SK-N-SH (cell line): ENCODE results near the gene LIMS2. TPM values are rescaled to one million over a fixed set of nuclear protein-coding genes. Genes with fewer than 3 reads are reported as not detected.
A peak's percentile ranks its signal among the peaks of the same experiment; 100 is the strongest.

ENCODE experiments used
- CTCF ChIA-PET: fragments of 300-600, 350-600 bp; formaldehyde crosslinking; extraction: SDS; loops from one replicate; lab custom pipeline; 2021; lab: Yijun Ruan, JAX
- POLR2A ChIA-PET: fragments of 350-600 bp; sonication (Branson Sonifier 250); formaldehyde crosslinking; extraction: SDS; loops from one replicate; lab custom pipeline; 2020; ENCODE audit warnings: antibody characterized with exemption, inconsistent platforms; lab: Yijun Ruan, JAX
- DNase-seq: peaks from one replicate; pipeline ENCODE4 v3.0.0; 2012
- H2AFZ ChIP-seq: fragments of 200-600 bp; sonication (generic); 2 replicates; pipeline ENCODE4 v1.8.1; 2016; ENCODE audit warnings: antibody characterized with exemption, mild to moderate bottlenecking, low read depth
- H3F3A ChIP-seq: fragments of 200-600 bp; sonication (generic); replicated peaks from 2 replicates; pipeline ENCODE3; 2016; ENCODE audit warnings: antibody characterized with exemption, mild to moderate bottlenecking; ENCODE audit not compliant: insufficient read depth
- H3K27ac ChIP-seq, 2 experiments: fragments of 200-500 bp in 1 of 2; fragments of 200-600 bp in 1 of 2; sonication (Bioruptor generic) in 1 of 2; sonication (generic), shearing (Covaris generic) in 1 of 2; 2 replicates each; pipeline versions ENCODE4 v1.5.1 to v1.6.1; 2014 to 2016; ENCODE audit warnings: low read depth in 2 of 2, inconsistent platforms in 1 of 2, low read length in 1 of 2, mild to moderate bottlenecking in 1 of 2, mixed read lengths in 1 of 2
- H3K27me3 ChIP-seq: fragments of 200-600 bp; sonication (generic), shearing (Covaris generic); 2 replicates; pipeline ENCODE4 v1.6.1; 2016; ENCODE audit warnings: mixed run types; ENCODE audit not compliant: insufficient read depth
- H3K36me3 ChIP-seq, 2 experiments: fragments of 200-500 bp in 1 of 2; fragments of 200-600 bp in 1 of 2; sonication (Bioruptor generic) in 1 of 2; sonication (generic) in 1 of 2; replicated peaks in 1 of 2; 2 replicates each; pipeline versions ENCODE3 to v1.5.1; 2014 to 2016; ENCODE audit warnings: low read length in 1 of 2, mild to moderate bottlenecking in 1 of 2; ENCODE audit not compliant: insufficient read depth in 2 of 2, control insufficient read depth in 1 of 2
- H3K4me1 ChIP-seq, 2 experiments: fragments of 200-500 bp in 1 of 2; fragments of 200-600 bp in 1 of 2; sonication (Bioruptor generic) in 1 of 2; sonication (generic), shearing (Covaris generic) in 1 of 2; 2 replicates each; pipeline versions ENCODE4 v1.5.1 to v1.6.1; 2014 to 2016; ENCODE audit warnings: low read depth in 1 of 2, low read length in 1 of 2, mixed run types in 1 of 2; ENCODE audit not compliant: insufficient read depth in 2 of 2, control insufficient read depth in 1 of 2
- H3K4me2 ChIP-seq: fragments of 200-600 bp; sonication (generic), shearing (Covaris generic); 2 replicates; pipeline ENCODE4 v1.6.1; 2017; ENCODE audit warnings: mixed run types
- H3K4me3 ChIP-seq, 2 experiments: fragments of 200-500 bp in 1 of 2; fragments of 200-600 bp in 1 of 2; sonication (Bioruptor generic) in 1 of 2; sonication (generic), shearing (Covaris generic) in 1 of 2; 2 replicates each; pipeline versions ENCODE4 v1.5.1 to v1.8.1; 2014 to 2016; ENCODE audit warnings: low read depth in 2 of 2, inconsistent platforms in 1 of 2, low read length in 1 of 2, mild to moderate bottlenecking in 1 of 2, mixed read lengths in 1 of 2, moderate library complexity in 1 of 2
- H3K79me2 ChIP-seq: fragments of 200-600 bp; sonication (generic); 2 replicates; pipeline ENCODE4 v1.8.1; 2017; ENCODE audit warnings: mild to moderate bottlenecking; ENCODE audit not compliant: insufficient read depth
- H3K9ac ChIP-seq: fragments of 200-600 bp; sonication (generic); 2 replicates; pipeline ENCODE4 v1.6.1; 2017; ENCODE audit warnings: mixed run types
- H3K9me2 ChIP-seq: fragments of 200-600 bp; sonication (generic); 2 replicates; pipeline ENCODE4 v1.6.1; 2017; ENCODE audit warnings: mixed run types
- H3K9me3 ChIP-seq: fragments of 200-600 bp; sonication (generic); 2 replicates; pipeline ENCODE4 v1.6.1; 2017; ENCODE audit warnings: mixed run types, mild to moderate bottlenecking, moderate library complexity
- H4K20me1 ChIP-seq: fragments of 200-600 bp; sonication (generic); 2 replicates; pipeline ENCODE4 v1.6.1; 2017; ENCODE audit warnings: mild to moderate bottlenecking, mixed run types; ENCODE audit not compliant: insufficient read depth
- CHD2 ChIP-seq: fragments of 150-350 bp; IDR thresholded peaks from 2 replicates; pipeline ENCODE4 v1.6.1; 2018; ENCODE audit warnings: low read length; ENCODE audit not compliant: partially characterized antibody
- ELF1 ChIP-seq: IDR thresholded peaks from 2 replicates; pipeline ENCODE4 v1.4.0; 2012
- EP300 ChIP-seq, 2 experiments: IDR thresholded peaks; 2 replicates each; pipeline versions ENCODE4 v1.4.0 to v1.6.1; 2012; ENCODE audit warnings: borderline replicate concordance in 1 of 2, low read depth in 1 of 2, low read length in 1 of 2
- FOSL2 ChIP-seq: IDR thresholded peaks from 2 replicates; pipeline ENCODE4 v1.4.0; 2012; ENCODE audit warnings: low read depth, mild to moderate bottlenecking, moderate library complexity, borderline replicate concordance
- GABPA ChIP-seq: IDR thresholded peaks from 2 replicates; pipeline ENCODE4 v1.4.0; 2012; ENCODE audit warnings: low read depth, mild to moderate bottlenecking
- MAX ChIP-seq: IDR thresholded peaks from 2 replicates; pipeline ENCODE4 v1.4.0; 2012; ENCODE audit warnings: low read depth
- MEF2A ChIP-seq: IDR thresholded peaks from 2 replicates; pipeline ENCODE4 v1.4.0; 2012; ENCODE audit warnings: low read depth, borderline replicate concordance
- MXI1 ChIP-seq: IDR thresholded peaks from 2 replicates; pipeline ENCODE4 v1.6.1; 2012; ENCODE audit warnings: mild to moderate bottlenecking, low read depth, low read length, improper control_type of control experiment
- NFIC ChIP-seq: IDR thresholded peaks from 2 replicates; pipeline ENCODE4 v1.4.0; 2012; ENCODE audit warnings: borderline replicate concordance
- NRF1 ChIP-seq: IDR thresholded peaks from 2 replicates; pipeline ENCODE4 v1.6.1; 2012; ENCODE audit warnings: low read depth, mild to moderate bottlenecking, low read length
- REST ChIP-seq: IDR thresholded peaks from 2 replicates; pipeline ENCODE4 v1.6.1; 2012; ENCODE audit warnings: mild to moderate bottlenecking, low read depth, low read length, moderate library complexity
- RFX5 ChIP-seq: IDR thresholded peaks from 2 replicates; pipeline ENCODE4 v1.6.1; 2012; ENCODE audit warnings: mild to moderate bottlenecking, improper control_type of control experiment, low read length
- RXRA ChIP-seq: IDR thresholded peaks from 2 replicates; pipeline ENCODE4 v1.4.0; 2012; ENCODE audit warnings: low read depth, mild to moderate bottlenecking, borderline replicate concordance
- SMC3 ChIP-seq: IDR thresholded peaks from 2 replicates; pipeline ENCODE4 v1.6.1; 2012; ENCODE audit warnings: low read depth, low read length, improper control_type of control experiment
- TAF1 ChIP-seq: IDR thresholded peaks from 2 replicates; pipeline ENCODE4 v1.6.1; 2012; ENCODE audit warnings: low read depth, mild to moderate bottlenecking, low read length, moderate library complexity, borderline replicate concordance
- TCF12 ChIP-seq: IDR thresholded peaks from 2 replicates; pipeline ENCODE4 v1.4.0; 2012
- TEAD4 ChIP-seq: IDR thresholded peaks from 2 replicates; pipeline ENCODE4 v1.4.0; 2012; ENCODE audit warnings: mild to moderate bottlenecking, borderline replicate concordance; ENCODE audit not compliant: insufficient read depth
- YY1 ChIP-seq: IDR thresholded peaks from 2 replicates; pipeline ENCODE4 v1.4.0; 2012; ENCODE audit warnings: low read depth, mild to moderate bottlenecking
- WGBS: methylation state at CpG from one replicate; pipeline ENCODE4 v1.1.6; 2017; ENCODE audit warnings: low lambda C conversion rate; 5-methylcytosine and 5-hydroxymethylcytosine counted together
- polyA plus RNA-seq, 3 experiments: library from polyadenylated mRNA; depleted of rRNA; stranded (reverse); fragments of >200 nt; gene quantifications; 2 replicates each; pipeline ENCODE4 v1.2.3, GENCODE V29; 2012
- TF ChIP-seq, protein P1 (sequence below): IDR thresholded peaks from 2 replicates; pipeline ENCODE4 v1.4.0; 2012; ENCODE audit warnings: low read depth, borderline replicate concordance
- TF ChIP-seq, protein P2 (sequence below): fragments of 150-350 bp; IDR thresholded peaks from 2 replicates; pipeline ENCODE4 v1.6.1; 2017; ENCODE audit warnings: antibody characterized with exemption, low read length, low read depth, borderline replicate concordance

LIMS2 gene
- polyA plus RNA-seq, 1 of the 3 experiments (the other 2 are of a cell fraction) = 2.7 TPM

DNA sequence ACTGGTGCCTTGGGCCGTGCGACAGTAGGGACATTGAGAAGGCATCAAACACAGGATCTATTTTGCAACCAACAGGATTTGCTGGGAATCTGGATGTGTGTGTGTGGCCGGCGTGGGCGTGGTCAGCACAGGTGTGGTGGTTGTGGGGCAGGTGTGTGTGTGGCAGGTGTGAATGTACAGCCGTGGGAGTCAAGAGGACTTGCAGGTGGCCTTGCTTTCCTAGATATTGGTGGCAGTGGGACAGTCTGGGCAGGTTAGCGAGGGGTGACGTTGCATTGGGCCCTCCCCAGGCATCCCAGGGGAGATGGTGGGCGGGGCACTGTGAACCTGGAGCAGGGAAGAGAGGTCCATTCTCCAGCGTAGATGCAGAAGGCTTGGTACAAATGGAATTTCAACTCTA lies 3.2 kb upstream of the LIMS2 start:
- peaks cover 0 to 9% of the 10 kb centered on the region in 2 experiments; a peak in 1 of 4 replicates for H3K4me1 ChIP-seq
- H3K9me3 ChIP-seq = no peaks in the 10 kb centered on the region
- H3K27ac ChIP-seq = no peak overlapping the region
- no peaks in the 10 kb centered on the region for H3K9me2 ChIP-seq
- H3K4me2 ChIP-seq = no peak overlapping the region
- H3F3A ChIP-seq = no peaks in the 10 kb centered on the region
- no peak overlapping the region for H3K9ac ChIP-seq
- no peaks in the 10 kb centered on the region for H3K36me3 ChIP-seq
- POLR2A ChIA-PET = no interaction called here
- CTCF ChIA-PET = no interaction called here
- H3K4me3 ChIP-seq = no peak overlapping the region
- H3K27me3 ChIP-seq = peaks cover 14% of the 10 kb centered on the region; the same call in 1 of the 2 replicates
- H2AFZ ChIP-seq = no peak overlapping the region
- 71% methylated on average over 10 of the region's 10 CpGs for WGBS
- peak; percentile 10 for DNase-seq
- no peaks in the 10 kb centered on the region for H3K79me2 ChIP-seq
- TF ChIP-seq TAF1 = no peak
- no peak for TF ChIP-seq RXRA
- no peak for TF ChIP-seq RFX5
- no peak for TF ChIP-seq ELF1
- no peak for TF ChIP-seq YY1
- TF ChIP-seq, protein P1, sequence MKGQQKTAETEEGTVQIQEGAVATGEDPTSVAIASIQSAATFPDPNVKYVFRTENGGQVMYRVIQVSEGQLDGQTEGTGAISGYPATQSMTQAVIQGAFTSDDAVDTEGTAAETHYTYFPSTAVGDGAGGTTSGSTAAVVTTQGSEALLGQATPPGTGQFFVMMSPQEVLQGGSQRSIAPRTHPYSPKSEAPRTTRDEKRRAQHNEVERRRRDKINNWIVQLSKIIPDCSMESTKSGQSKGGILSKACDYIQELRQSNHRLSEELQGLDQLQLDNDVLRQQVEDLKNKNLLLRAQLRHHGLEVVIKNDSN = no peak
- no peak for TF ChIP-seq GABPA
- no peak for TF ChIP-seq CHD2
- TF ChIP-seq SMC3 = no peak
- no peak for TF ChIP-seq TEAD4
- TF ChIP-seq, protein P2, sequence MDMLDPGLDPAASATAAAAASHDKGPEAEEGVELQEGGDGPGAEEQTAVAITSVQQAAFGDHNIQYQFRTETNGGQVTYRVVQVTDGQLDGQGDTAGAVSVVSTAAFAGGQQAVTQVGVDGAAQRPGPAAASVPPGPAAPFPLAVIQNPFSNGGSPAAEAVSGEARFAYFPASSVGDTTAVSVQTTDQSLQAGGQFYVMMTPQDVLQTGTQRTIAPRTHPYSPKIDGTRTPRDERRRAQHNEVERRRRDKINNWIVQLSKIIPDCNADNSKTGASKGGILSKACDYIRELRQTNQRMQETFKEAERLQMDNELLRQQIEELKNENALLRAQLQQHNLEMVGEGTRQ = no peak
- TF ChIP-seq MXI1 = no peak
- TF ChIP-seq NFIC = no peak
- TF ChIP-seq FOSL2 = no peak
- TF ChIP-seq EP300 (IDR thresholded peaks at IDR 0.05; ENCODE audit: borderline replicate concordance in 1 of 2, low read depth in 1 of 2, low read length in 1 of 2) = no peak
- H4K20me1 ChIP-seq = no peaks in the 10 kb centered on the region

GRCh38 chr2:127676906-127677305 lies 1.6 kb upstream of the LIMS2 start:
- Histone ChIP-seq H3K4me1 (peaks cover 0 to 6% of the 10 kb centered on the region in 2 experiments; a peak in 1 of 4 replicates), H3K79me2 (no peaks in the 10 kb centered on the region), H3K27me3 (peaks cover 14% of the 10 kb centered on the region; the same call in 1 of the 2 replicates), H3K27ac (no peak overlapping the region), H3K36me3 (no peaks in the 10 kb centered on the region), H3K4me3 (no peak overlapping the region), H4K20me1 (no peaks in the 10 kb centered on the region), H3K4me2 (no peak overlapping the region), H3K9ac (no peak overlapping the region), H3K9me2 (no peaks in the 10 kb centered on the region), H2AFZ (no peak overlapping the region), H3F3A (no peaks in the 10 kb centered on the region), H3K9me3 (no peaks in the 10 kb centered on the region)
- POLR2A ChIA-PET = no interaction called here
- WGBS = 90% methylated on average over 2 of the region's 2 CpGs
- CTCF ChIA-PET = interaction anchor here (0.8 to 3.4 kb wide), 7 partner anchors 19 to 352 kb away, joined by 3 to 21 read pairs (median 6); no protein-coding TSS in a partner anchor
- peak; percentile 12 for DNase-seq
- TF ChIP-seq, protein P1 = no peak
- TF ChIP-seq MAX = no peak
- no peak for TF ChIP-seq MEF2A
- TF ChIP-seq NRF1 = no peak
- no peak for TF ChIP-seq TCF12
- no peak for TF ChIP-seq GABPA
- TF ChIP-seq RXRA = no peak
- TF ChIP-seq FOSL2 = no peak
- TF ChIP-seq REST = no peak
- TF ChIP-seq, protein P2 = no peak
- TF ChIP-seq YY1 = no peak
- TF ChIP-seq MXI1 = no peak
- no peak for TF ChIP-seq NFIC
